ENCODE results near the gene HBM.
"Not testable (repeated sequence)": the region's sequence is repeated elsewhere in the genome, so short reads cannot be mapped to it uniquely, and the experiment has no call there.

The HBM gene, protein sequence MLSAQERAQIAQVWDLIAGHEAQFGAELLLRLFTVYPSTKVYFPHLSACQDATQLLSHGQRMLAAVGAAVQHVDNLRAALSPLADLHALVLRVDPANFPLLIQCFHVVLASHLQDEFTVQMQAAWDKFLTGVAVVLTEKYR

DNA sequence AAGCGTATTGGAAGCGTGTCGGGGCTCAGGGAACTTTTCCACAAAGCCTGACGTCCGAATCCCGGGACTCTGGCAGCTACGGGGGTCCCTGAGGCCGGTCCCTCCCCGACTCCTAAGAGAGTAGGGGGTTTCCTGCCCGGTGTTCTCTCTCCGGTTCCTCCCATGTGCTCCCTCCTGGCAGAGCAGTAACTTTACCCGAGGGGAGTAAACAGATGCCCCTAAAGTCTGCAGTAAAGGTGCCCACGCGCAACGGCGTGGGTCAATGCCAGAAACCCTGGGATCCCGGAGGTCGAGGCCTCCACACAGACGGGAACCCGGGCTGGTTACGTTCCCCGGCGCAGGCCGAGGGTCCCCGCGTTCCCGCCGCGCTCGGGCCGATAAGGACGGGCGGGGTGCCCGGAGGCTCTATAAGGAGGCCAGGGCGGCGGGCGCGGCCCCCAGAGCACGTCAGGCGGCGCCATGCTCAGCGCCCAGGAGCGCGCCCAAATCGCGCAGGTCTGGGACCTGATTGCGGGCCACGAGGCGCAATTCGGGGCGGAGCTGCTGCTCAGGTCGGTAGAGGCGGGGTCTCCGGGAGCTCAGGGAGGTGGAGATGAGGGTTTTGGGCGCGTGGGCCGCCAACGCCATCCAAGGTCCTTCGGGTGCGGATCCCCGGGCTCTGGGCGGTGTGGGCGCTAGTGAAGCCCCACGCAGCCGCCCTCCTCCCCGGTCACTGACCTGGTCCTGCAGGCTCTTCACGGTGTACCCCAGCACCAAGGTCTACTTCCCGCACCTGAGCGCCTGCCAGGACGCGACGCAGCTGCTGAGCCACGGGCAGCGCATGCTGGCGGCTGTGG is at the start of gene HBM:
HBM (plus strand) TSS at position 440 of the 836 bp plus-strand sequence; CDS start at position 460, 20 bp downstream.
- no peak for DNase-seq

DNA sequence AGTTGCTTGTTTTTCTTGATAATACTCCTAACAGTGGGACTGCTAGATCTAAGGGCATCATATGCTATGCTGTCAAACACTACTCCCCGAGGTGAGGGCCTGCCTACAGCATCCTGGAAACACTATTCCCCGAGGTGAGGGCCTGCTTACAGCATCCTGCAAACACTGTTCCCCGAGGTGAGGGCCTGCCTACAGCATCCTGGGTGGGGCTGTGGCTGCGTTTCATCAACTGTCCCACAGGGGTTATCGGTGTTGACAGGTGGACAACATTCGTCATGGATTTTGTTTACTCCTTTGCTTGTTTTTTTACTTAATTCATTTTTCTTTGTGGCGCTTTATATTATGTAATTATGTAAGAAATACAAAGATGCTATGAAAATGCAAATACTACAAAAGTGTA is 49.8 kb upstream of the HBM start:
- no peak for DNase-seq

DNA sequence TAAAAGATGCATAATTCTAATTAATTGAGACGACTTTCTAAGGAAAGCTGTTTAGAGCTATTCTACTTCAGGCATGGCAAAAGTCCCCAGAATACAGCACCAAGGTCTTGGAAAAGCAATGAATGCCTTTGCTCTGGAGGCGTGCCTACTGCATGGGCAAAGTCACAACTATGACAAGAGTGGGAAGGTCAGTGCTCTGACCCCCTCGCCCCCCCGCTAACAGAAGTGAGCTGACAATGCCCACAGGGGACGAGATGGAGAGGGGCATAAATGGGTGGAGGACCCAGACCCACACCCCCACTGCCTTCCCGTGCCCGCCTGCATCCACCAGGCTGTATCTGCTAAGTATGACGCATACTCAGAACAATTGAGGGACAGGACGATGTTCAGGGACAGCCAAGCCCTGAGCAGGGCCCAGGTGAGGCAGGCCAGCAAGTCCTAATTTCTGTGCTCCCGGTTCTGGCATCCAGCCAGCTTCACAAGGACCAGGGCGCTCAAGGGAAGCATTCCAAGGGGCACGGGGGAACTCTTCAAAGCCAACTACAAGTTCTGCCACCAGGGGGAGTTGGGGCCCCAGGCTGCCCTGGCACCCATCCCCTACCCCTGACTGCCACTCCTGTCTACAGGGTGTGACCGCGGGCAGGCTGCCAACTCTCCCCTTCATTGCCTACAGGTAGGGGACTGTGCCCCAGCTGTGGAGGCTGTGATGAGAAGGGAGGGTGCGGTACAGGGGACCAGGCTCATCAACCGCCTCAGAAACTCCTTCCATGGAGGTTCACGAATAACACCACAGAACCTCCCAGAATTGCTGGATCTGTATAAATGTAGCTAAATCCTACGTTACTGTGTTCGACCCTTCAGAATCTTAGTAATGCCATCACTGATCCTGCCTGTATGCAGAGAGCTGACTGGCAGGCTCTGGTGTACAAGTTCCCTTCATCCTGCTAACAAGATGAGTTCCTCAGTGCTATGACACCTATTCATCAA is 48.1 kb upstream of the HBM start:
- no peak for DNase-seq

DNA sequence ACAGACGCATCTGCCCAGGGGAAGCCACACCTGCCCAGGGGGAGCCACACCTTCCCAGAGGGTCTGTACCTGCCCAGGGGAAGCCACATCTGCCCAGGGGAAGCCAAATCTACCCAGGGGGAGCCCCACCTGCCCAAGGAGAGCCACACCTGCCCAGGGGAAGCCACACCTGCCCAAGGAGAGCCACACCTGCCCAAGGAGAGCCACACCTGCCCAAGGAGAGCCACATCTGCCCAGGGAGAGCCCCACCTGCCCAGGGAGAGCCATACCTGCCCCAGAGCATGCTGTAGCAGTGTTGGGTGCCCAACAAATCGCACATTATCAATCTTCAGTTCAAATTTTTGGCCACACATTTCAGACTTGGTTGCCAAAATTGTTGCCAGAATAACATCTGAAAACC is 46.9 kb upstream of the HBM start:
- no peak for DNase-seq

DNA sequence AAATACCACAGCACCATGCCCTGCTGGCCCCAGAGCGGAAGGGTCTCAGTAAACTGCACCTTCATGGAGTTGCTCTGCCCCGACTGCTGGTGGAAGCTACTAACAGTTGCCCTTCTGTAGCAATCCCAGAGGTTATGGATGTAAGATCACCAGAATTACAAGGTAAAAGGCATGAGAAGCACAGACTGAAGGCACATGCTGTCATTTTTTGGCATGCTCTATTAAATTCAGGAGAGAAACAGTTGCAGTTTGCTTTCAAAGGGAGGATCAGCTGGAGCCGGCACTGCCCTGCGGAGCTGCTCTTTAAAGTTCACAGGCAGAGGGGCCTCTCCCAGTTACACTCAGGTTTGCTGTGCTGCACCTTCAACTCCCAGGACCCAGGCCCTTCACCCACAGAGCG is 46.5 kb upstream of the HBM start:
- no peak for DNase-seq

DNA sequence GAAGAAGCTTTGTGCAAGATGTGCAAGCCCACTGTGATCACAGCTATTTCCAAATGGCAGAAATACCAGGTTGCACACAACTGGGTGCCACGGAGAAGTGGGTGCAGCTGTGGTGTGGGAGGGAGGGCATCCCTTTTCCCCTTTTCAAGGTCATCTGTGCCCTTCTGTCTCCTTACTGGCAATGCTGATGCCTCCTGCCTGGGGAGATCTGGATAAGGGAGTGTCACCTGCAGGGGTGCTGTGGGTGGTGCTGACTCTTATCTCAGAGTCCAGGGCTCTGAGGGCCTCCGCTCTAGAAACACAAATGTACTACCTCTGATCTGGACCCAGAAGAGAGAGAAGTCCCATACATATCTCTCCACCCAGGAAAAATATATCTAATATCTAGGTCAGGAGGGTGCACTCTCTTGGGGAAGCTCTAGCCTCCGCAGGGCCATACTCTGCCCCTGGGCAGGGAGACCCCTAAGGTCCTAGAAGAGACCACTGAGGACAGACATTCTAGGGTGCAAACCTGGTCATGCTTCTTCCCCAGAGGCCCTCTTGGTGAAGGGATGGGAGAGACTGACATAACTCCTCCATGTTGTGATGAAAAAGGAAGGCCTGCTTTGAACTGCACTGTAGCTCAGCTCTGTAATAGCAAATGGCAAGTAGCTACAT is 45.8 kb upstream of the HBM start:
- DNase-seq, result no peak

DNA sequence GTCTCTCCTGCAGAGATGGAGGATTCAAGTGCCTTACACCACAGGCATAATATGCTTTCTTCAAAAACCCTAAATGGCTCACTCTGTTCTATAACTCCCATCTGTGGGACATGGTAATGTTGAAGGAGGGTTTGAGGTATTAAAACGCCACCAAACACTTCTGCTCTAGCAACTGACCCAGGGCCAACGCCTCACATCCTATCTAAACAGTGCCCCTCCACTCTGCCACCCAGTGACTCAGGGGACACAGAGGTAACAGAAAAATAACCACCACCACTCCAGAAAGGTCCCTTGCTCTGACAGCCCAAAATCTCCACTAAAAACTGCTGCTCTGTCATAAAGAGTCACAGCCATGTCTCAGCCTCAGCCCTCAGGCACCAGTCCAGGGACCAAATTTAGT is 45.0 kb upstream of the HBM start:
- no peak for DNase-seq

DNA sequence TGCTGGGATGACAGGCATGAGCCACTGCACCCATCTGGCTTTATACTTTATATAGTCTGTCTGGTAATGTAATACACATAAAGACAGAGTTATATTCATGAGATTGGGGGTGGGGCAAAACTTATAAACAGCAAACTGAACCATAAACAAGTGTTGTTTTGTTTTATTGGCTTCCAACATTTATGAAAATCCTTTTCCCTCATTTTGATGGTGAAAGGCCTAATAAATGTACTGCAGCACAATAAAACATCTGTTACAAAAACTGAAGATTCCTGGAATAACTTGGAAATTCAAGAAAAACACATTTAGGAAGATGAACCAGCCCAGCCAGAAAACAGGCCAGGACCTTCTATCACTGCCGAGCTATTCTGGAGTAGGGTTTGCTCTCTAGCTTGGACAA is 43.4 kb upstream of the HBM start:
- no peak for DNase-seq

DNA sequence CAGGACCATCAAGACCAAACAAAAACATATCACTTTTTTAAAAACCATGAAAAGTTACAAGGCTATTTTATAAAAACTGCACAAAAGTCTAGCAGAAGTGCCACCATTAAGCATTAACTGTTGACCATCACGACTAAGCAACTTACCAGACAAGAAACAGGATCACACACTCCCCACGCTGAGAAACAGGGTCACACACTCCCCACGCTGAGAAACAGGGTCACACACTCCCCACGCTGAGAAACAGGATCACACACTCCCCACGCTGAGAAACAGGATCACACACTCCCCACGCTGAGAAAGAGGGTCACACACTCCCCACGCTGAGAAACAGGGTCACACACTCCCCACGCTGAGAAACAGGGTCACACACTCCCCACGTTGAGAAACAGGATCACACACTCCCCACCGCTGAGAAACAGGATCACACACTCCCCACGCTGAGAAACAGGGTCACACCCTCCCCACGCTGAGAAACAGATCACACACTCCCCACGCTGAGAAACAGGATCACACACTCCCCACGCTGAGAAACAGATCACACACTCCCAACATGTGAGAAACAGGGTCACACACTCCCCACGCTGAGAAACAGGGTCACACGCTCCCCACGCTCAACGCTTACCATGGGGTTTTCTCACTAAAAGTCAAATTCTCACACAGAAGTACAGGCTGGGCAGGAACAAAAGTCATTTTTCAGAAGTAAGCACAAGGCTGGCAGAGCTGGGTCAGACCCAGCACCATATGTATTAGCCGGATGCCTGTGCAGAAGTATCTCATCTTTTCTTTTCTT is 42.0 kb upstream of the HBM start:
- not testable (repeated sequence) for DNase-seq

DNA sequence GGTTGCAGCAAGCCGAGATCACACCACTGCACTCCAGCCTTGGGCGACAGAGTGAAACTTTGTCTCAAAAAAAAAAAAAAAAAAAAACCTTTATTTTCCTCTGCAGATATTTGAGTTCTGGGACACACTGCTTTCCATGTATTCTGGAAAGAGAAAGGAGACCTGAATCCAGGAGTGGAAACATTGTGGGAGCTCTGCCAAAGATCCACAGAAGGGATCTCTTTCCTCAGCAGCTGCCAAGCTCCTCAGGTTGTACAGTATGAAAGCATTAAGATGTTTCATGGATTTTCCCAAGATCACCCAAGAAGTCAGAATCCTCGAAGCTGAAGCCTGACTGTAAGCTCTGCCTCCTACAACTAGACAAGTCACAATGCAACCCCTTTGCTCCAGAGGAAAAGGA is 40.8 kb upstream of the HBM start:
- no peak for DNase-seq

DNA sequence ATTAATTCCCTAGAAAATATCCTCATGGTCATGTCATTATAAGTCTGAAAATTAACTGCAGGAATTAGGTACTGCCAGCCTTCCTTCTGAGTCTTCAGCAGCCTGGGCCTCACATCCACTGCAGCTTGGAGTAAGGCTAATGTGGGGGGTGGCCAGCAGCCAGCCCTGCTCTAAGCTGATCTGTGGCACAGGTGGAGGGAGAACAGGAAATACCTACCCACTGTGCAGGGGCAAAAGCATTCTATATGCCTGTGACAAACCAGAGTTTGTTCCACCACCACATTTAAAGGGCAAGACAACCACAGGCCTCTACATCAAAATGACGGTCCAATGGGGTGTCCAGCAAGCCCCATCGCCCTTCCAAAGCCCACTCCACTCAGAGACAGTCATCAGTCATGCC is 36.7 kb upstream of the HBM start:
- no peak for DNase-seq

DNA sequence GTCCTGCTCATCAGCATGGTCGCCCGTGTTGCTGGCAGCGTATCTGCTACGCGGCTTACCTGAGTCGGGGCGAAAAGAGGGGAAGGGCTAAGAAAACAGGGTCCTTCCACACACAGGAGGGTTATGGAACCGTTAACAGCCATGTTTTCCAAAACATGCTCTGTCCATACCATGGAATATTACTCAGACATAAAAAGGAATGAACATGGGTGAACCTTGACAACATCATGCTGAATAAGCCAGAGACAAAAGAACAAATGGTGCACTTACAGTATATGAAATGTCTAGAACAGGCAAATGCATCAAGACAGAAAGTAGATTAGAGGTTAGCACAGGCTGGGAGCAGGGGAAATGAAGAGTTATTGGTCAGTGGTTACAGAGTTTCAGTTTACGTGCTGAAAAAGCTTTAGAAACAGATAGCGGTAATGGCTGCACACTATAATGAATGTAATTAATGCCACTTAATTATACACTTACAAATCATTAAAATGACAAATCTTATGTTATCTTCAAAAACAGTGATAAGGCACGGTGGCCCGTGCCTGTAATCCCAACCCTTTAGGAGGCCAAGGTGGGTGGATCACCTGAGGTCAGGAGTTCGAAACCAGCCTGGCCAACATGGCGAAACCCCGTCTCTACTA is 35.1 kb upstream of the HBM start:
- DNase-seq, result no peak

DNA sequence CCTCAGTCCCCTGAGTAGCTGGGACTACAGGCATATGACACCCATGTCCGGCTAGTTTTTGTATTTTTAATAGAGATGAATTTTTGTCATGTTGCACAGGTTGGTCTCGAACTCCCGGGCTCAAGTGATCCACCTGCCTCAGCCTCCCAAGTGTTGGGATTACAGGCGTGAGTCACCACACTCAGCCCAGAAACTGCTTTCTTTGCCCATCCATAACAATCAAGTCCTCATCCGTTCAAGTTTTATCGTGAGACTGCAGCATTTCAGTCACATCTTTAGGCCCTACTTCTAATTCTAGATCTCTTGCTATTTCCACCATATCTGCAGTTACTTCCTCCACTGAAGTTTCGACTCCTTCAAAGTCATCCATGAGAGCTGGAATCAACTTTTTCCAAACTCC is 33.7 kb upstream of the HBM start:
- DNase-seq, result no peak

DNA sequence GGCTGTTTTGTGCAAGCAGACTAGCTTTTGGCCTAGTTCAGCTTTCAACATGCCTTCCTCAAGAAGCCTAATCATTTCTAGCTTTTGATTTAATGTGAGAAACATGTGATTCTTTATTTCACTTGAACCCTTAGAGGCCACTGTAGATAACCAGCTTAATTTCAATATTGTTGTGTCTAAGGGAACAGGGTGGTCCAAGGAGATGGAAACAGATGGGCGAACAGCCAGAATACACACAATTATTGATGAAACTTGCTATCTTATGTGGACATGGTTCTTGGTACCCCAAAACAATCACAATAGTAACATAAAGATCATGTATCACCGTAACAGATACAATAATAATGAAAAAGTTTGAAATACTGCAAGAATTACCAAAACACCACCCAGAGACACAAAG is 32.1 kb upstream of the HBM start:
- no peak for DNase-seq

DNA sequence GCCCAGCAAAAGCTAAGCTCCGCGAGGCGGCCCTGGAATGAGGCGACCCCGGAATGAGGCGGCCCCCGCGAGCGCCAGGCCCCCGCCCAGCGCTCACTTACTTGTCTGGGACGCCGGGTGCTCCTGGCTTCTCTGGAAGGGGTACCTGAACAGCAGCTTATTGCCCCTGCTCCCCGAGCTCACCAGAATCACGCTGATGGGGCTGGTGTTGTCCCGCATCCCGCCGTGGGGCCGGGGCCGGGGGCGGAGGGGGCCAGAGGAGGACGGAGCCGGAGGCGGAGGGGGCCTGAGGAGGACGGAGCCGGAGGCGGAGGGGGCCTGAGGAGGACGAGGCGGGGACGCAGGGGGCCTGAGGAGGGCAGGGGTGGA is 27.7 kb upstream of the HBM start:
- no peak for DNase-seq

DNA sequence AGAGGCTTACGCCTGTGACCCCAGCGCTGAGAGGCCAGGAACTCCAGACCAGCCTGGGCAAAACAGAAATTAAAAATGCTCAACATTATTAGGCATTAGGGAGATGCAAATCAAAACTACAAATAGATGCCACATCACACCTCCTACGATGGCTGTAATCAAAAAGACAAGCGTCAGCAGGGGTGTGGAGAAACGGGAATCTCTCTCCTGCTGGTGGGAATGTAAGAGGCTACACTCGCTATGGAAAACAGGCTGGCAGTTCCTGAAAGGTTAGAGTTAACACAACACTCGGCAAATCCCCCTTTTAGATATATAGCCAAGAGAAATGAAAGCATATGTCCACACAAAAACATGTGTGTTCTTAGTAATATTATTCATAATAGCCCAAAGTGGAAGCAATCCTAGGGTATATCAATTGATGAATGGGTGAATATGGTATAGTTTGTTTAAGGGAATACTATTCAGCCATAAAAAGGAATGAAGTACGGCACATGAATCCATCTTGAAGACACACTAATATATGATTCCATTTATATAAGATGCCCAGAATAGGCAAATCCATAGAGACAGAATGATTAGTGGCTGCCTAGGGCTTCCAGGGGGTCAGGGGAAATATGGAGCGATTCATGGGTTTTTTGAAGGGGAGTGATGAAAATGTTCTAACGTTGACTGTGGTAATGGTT is 25.5 kb upstream of the HBM start:
- DNase-seq, result no peak

DNA sequence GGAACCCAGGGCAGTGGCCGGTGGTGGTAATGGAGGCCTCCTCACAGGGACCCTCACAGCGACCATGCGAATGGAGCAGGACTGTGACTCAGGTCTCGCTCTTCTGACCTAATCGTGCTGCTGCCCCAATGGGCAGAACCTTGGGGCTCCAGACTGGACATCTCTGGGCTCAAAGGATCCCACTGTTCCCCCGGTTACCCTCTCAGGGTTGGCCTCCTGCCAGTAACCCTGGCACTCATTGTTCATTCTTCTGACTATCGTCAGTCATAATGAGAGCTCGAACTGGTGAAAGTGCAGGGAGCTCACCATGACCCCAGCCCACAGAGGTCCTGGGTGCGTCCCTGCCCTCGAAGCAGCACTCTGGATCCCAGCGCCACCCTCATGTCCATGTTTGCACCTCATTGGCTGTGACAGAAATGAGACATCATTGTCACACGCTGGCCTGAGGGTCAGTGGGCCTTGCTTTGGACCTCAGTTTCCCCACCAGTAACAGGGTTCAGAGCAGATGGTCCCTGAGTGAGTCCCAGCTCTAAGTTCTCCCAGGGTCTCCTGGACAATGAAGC is 23.3 kb upstream of the HBM start:
- DNase-seq, result no peak

DNA sequence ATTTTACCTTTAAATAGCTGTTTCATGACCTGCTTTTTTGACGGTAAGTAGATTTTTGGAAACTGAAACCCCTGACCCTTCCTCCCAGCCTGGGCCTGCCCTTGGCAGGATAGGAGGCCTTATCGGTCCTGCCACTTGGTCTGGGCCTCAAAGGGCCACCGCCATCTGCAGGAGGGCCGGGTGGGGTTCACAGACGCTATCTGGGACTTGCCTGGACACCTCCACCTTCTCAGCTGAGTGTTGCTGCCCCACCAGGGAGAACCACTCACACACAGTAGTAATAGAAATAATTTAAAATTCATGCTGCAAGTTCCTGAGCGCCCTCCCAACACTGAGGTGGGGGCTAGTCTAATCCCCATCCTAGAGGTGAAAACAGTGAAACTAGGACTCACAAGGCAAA is 22.7 kb upstream of the HBM start:
- DNase-seq, result no peak

DNA sequence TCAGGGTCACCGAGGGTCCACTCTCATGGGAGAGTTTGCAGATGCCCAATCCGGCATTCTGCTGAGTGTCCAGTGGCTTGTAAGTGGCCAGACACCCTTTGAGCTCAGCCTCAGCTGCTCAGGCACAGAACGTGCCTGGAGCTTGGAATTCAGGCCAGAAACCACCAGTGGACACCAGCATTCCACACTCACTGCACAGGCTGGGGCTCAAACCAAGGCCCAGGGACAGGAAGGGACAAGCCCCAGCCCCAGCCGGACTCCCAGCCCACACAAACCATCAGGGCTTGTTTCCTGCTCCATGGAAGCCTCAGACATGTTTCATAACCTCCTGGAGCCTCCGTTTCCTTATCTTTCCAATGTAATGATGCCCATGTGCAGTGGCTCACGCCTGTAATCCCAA is 22.3 kb upstream of the HBM start:
- DNase-seq, result no peak

DNA sequence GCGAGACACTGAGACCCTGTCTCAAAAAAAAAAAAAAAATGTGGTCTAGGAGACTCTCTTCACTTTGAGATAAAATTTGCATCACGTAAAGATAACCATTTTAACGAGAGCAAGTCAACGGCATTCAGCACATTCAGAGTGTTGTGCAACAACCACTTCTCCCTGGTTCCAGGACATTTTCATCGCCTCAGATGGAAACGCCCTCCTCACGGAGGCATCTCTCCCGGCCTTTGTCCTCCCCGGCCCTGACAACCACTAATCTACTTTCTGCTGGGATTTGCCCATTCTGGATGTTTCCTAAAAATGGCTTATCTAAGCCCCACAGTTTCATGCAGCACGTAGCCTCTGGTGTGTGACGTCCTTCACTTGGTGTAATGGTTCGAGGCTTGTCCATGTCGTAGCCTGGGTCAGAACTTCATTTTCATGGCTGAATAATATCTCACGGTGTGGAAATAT is 21.0 kb upstream of the HBM start:
- no peak for DNase-seq

DNA sequence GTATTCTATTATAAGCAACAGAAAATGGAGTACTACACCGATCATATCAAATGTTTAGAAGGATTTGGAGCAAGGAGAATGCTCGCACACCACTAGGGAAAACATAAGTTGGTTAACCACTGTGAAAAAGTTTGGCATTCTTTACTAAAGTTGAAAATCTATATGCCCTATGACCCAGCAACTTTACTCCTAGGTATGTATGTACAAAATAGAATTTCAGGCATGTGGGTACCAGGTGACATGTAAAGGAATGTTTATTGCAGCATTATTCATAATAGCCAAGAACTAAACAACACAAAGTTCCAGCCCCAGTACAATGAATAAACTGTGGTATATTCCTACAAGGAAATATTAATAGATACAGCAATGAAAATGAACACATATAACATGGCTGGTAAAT is 19.1 kb upstream of the HBM start:
- no peak for DNase-seq

Data from NCI-H2227 treated with DMSO at 0.1 percent for 48 hours (cell line).